ENCODE data around the gene PPP1R1A. TPM values are rescaled to one million over a fixed set of nuclear protein-coding genes. Genes with fewer than 3 reads are reported as not detected.

The PPP1R1A gene
- total RNA-seq, 1 experiment from 2014 or later = 8.5 TPM

DNA sequence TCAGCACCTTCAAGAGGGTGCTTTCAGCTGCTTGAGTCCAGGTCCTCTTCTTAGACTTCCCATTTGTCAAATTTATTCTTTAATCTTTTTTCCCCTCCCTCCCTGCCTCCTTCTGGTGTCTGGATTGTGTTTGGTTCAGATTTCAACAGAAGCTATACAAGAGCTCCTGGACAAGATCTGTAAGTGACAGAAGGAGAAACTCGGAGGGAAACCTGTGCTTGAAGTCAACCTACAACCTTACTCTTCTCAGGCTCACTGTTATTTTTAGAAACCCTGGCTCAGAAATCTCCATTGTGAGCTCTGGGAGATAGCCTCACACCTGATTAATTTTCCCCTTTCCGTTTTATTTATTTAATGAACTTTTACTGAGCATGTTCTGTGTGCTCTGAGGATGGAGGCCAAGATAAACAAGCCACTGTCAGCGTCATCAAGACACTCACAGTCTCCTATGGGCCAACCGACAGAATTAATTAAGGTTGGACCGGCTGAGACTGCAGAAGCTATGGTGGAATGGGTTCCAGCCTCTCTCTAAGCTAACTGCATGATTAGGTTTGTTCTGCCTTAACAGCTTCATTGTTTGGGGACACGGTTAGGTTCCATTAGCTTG, 25.6 kb downstream of the PPP1R1A start:
- Histone ChIP-seq H4K20me1 (ENCODE audit: control insufficient read depth, insufficient read depth, insufficient read length) (no peaks in the 10 kb centered on the region), H3K9ac (ENCODE audit: extremely low read depth, insufficient read length, low read length) (no peak overlapping the region), H3K4me1 (ENCODE audit: insufficient read depth, low read length) (no peaks in the 10 kb centered on the region; the same call in 1 of the 2 replicates), H3K56ac (ENCODE audit: insufficient read length, low read depth, low read length) (no peak overlapping the region), H2BK120ac (ENCODE audit: low read depth, low read length, poor library complexity, severe bottlenecking) (no peak overlapping the region), H3K79me1 (ENCODE audit: insufficient read depth, low read depth, low read length, poor library complexity, severe bottlenecking) (no peaks in the 10 kb centered on the region), H2BK15ac (ENCODE audit: low read depth, low read length) (no peak overlapping the region), H3T11ph (ENCODE audit: low read length) (no peak overlapping the region), H4K91ac (ENCODE audit: insufficient read length, low read depth, low read length) (no peak overlapping the region), H3K79me2 (ENCODE audit: insufficient read depth, low read length) (no peaks in the 10 kb centered on the region), H2AFZ (ENCODE audit: low read length) (no peak overlapping the region), H3K23me2 (ENCODE audit: insufficient read length, low read depth, low read length, poor library complexity, severe bottlenecking) (peaks cover 4% of the 10 kb centered on the region), H3K9me3 (ENCODE audit: control insufficient read depth, low read depth, low read length) (no peaks in the 10 kb centered on the region), H2BK12ac (ENCODE audit: insufficient read length, low read depth, low read length) (no peak overlapping the region), H2AK5ac (ENCODE audit: insufficient read length, low read length) (no peak overlapping the region), H3K4ac (ENCODE audit: low read depth, low read length) (no peak overlapping the region), H3K4me2 (ENCODE audit: insufficient read depth, insufficient read length, low read length) (no peak overlapping the region), H4K5ac (ENCODE audit: insufficient read length, low read depth, low read length) (no peak overlapping the region), H3K27ac (ENCODE audit: insufficient read length, low read depth, low read length) (no peak overlapping the region), H3K27me3 (ENCODE audit: insufficient read depth, low read length) (peaks cover 32% of the 10 kb centered on the region; the same call in 1 of the 2 replicates), H3K18ac (ENCODE audit: insufficient read length, low read depth, low read length) (no peak overlapping the region), H2BK20ac (ENCODE audit: low read depth, low read length, poor library complexity, severe bottlenecking) (no peak overlapping the region), H3K23ac (ENCODE audit: insufficient read length, low read depth, low read length) (no peak overlapping the region), H2BK5ac (ENCODE audit: insufficient read length, low read length) (no peak overlapping the region), H3K14ac (ENCODE audit: insufficient read depth, low read length) (no peak overlapping the region), H4K8ac (replicated peaks; ENCODE audit: insufficient read length, low read depth, low read length) (no peak overlapping the region)
- no peaks in the 10 kb centered on the region for H3K36me3 Mint-ChIP-seq (ENCODE audit: insufficient read depth in 1 of 3, low read depth in 3 of 3)
- no CpG with 5 or more reads among the region's 6 CpGs for WGBS (ENCODE audit: extremely low coverage, insufficient read length, low lambda C conversion rate)
- no peaks in the 10 kb centered on the region; a peak in 1 of 5 replicates for H3K9me3 Mint-ChIP-seq
- peaks cover 50 to 60% of the 10 kb centered on the region in 2 experiments for H3K4me1 Mint-ChIP-seq
- TF ChIP-seq, protein P1, sequence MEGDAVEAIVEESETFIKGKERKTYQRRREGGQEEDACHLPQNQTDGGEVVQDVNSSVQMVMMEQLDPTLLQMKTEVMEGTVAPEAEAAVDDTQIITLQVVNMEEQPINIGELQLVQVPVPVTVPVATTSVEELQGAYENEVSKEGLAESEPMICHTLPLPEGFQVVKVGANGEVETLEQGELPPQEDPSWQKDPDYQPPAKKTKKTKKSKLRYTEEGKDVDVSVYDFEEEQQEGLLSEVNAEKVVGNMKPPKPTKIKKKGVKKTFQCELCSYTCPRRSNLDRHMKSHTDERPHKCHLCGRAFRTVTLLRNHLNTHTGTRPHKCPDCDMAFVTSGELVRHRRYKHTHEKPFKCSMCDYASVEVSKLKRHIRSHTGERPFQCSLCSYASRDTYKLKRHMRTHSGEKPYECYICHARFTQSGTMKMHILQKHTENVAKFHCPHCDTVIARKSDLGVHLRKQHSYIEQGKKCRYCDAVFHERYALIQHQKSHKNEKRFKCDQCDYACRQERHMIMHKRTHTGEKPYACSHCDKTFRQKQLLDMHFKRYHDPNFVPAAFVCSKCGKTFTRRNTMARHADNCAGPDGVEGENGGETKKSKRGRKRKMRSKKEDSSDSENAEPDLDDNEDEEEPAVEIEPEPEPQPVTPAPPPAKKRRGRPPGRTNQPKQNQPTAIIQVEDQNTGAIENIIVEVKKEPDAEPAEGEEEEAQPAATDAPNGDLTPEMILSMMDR (conservative IDR thresholded peaks at IDR 0.05) = no peak
- no peak for DNase-seq
- H3K27ac Mint-ChIP-seq = no peak overlapping the region
- peaks cover 80% of the 10 kb centered on the region for H3K27me3 Mint-ChIP-seq (ENCODE audit: low read depth)
- H3K4me3 Mint-ChIP-seq = no peak overlapping the region
